ENCODE data around the gene GPRIN1.

GPRIN1 gene

DNA sequence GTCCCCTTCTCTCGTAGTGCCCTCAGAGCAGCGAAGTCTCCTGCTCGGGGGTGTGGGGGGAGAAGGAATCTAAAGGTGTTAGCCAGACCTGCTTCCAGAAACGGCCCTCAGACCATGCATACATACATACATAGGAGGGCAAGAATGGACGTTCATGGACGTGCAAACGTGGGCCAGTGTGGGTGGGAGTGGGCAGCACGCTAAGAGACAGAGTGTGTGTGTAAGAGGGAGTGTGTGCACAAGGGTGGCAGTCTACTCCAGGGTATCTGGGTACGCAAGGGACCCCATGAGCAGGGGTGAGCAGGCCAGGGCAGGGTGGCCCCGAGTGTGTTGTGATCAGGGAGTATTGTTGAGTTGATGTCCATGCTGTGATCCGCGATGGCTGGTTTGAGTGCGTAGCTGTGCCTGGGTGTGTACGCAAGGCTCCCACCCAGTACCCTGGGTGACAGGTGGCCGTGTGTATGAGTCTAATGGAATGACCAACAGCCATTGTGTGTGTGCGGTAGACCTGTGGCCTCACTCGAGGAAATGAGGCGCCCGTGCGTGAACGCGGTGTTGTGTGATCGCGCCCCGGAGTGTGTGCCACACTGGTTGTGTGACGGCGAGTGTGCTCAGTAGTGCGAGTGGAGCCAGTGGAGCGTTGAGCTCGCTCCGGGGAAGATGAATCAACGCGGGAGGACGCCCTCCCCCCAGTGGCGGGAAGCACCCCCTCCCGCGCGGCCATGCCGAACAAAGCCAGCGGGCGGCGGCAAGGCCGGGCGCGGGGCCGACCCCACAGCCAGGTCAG is 826 bp downstream of the GPRIN1 start:
- H3K36me3 ChIP-seq (ENCODE audit: control insufficient read depth in 2 of 2, insufficient read depth in 1 of 2, low read length in 2 of 2): no peaks in the 10 kb centered on the region
- no peaks in the 10 kb centered on the region for H3K9me3 ChIP-seq (ENCODE audit: control insufficient read depth, insufficient read depth, low read depth, low read length)
- peaks cover 6% of the 10 kb centered on the region; the same call in 1 of the 2 replicates for H3K4me1 ChIP-seq (ENCODE audit: control insufficient read depth, insufficient read depth, low read length)
- POLR2A ChIA-PET: no interaction called here
- no peak overlapping the region for H3K27ac ChIP-seq (ENCODE audit: extremely low read depth, low read depth, low read length)
- CTCF ChIA-PET: interaction anchor here (0.6 kb wide), 1 partner anchor 34 kb away, joined by 3 read pairs; no protein-coding TSS in a partner anchor
- H3K4me3 ChIP-seq (ENCODE audit: low read depth, low read length): peak overlapping the region; percentile 45
- TF ChIP-seq, protein P1, sequence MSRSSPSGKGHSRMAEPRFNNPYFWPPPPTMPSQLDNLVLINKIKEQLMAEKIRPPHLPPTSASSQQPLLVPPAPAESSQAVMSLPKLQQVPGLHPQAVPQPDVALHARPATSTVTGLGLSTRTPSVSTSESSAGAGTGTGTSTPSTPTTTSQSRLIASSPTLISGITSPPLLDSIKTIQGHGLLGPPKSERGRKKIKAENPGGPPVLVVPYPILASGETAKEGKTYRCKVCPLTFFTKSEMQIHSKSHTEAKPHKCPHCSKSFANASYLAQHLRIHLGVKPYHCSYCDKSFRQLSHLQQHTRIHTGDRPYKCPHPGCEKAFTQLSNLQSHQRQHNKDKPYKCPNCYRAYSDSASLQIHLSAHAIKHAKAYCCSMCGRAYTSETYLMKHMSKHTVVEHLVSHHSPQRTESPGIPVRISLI (tag by site-specific recombination; IDR thresholded peaks at IDR 0.05): no peak
- TF ChIP-seq ZNF600 (tag by site-specific recombination; IDR thresholded peaks at IDR 0.05) (peak; percentile 69), ZNF654 (tag by site-specific recombination; IDR thresholded peaks at IDR 0.05; ENCODE audit: low read depth) (no peak), REPIN1 (tag by site-specific recombination; IDR thresholded peaks at IDR 0.05; ENCODE audit: low read depth) (peak; percentile 36; the same call in 1 of the 2 replicates), ZNF292 (tag by site-specific recombination; IDR thresholded peaks at IDR 0.05; ENCODE audit: borderline replicate concordance, low read depth) (no peak), ZBTB7A (tag by site-specific recombination; IDR thresholded peaks at IDR 0.05; ENCODE audit: low read depth) (no peak), SCRT2 (tag by site-specific recombination; IDR thresholded peaks at IDR 0.05) (peak; percentile 86), SP3 (tag by site-specific recombination; IDR thresholded peaks at IDR 0.05) (0 out of 2 replicates have a peak, but pooled peaks have one; percentile 34), GLIS2 (tag by site-specific recombination; IDR thresholded peaks at IDR 0.05) (peak; percentile 81), ZNF76 (tag by site-specific recombination; IDR thresholded peaks at IDR 0.05; ENCODE audit: borderline replicate concordance, low read depth) (no peak), SP7 (tag by site-specific recombination; IDR thresholded peaks at IDR 0.05) (peak; percentile 42), ZNF354C (tag by site-specific recombination; IDR thresholded peaks at IDR 0.05; ENCODE audit: borderline replicate concordance, low read depth) (no peak), ZBTB20 (tag by site-specific recombination; IDR thresholded peaks at IDR 0.05) (peak; percentile 64), ZNF629 (tag by site-specific recombination; IDR thresholded peaks at IDR 0.05) (no peak), KLF16 (tag by site-specific recombination; IDR thresholded peaks at IDR 0.05) (no peak), ZNF544 (tag by site-specific recombination; IDR thresholded peaks at IDR 0.05) (no peak), SP2 (tag by site-specific recombination; IDR thresholded peaks at IDR 0.05) (0 out of 2 replicates have a peak, but pooled peaks have one; percentile 16)
- TF ChIP-seq, protein P2, sequence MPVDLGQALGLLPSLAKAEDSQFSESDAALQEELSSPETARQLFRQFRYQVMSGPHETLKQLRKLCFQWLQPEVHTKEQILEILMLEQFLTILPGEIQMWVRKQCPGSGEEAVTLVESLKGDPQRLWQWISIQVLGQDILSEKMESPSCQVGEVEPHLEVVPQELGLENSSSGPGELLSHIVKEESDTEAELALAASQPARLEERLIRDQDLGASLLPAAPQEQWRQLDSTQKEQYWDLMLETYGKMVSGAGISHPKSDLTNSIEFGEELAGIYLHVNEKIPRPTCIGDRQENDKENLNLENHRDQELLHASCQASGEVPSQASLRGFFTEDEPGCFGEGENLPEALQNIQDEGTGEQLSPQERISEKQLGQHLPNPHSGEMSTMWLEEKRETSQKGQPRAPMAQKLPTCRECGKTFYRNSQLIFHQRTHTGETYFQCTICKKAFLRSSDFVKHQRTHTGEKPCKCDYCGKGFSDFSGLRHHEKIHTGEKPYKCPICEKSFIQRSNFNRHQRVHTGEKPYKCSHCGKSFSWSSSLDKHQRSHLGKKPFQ (tag by site-specific recombination; IDR thresholded peaks at IDR 0.05): peak; percentile 36; the same call in 1 of the 2 replicates
- TF ChIP-seq, protein P3, sequence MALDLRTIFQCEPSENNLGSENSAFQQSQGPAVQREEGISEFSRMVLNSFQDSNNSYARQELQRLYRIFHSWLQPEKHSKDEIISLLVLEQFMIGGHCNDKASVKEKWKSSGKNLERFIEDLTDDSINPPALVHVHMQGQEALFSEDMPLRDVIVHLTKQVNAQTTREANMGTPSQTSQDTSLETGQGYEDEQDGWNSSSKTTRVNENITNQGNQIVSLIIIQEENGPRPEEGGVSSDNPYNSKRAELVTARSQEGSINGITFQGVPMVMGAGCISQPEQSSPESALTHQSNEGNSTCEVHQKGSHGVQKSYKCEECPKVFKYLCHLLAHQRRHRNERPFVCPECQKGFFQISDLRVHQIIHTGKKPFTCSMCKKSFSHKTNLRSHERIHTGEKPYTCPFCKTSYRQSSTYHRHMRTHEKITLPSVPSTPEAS (tag by site-specific recombination; IDR thresholded peaks at IDR 0.05): 0 out of 2 replicates have a peak, but pooled peaks have one; percentile 27
- TF ChIP-seq, protein P4, sequence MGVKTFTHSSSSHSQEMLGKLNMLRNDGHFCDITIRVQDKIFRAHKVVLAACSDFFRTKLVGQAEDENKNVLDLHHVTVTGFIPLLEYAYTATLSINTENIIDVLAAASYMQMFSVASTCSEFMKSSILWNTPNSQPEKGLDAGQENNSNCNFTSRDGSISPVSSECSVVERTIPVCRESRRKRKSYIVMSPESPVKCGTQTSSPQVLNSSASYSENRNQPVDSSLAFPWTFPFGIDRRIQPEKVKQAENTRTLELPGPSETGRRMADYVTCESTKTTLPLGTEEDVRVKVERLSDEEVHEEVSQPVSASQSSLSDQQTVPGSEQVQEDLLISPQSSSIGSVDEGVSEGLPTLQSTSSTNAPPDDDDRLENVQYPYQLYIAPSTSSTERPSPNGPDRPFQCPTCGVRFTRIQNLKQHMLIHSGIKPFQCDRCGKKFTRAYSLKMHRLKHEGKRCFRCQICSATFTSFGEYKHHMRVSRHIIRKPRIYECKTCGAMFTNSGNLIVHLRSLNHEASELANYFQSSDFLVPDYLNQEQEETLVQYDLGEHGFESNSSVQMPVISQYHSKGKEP (tag by site-specific recombination; IDR thresholded peaks at IDR 0.05): no peak
- TF ChIP-seq, protein P5, sequence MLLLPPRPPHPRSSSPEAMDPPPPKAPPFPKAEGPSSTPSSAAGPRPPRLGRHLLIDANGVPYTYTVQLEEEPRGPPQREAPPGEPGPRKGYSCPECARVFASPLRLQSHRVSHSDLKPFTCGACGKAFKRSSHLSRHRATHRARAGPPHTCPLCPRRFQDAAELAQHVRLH (tag by site-specific recombination; IDR thresholded peaks at IDR 0.05): no peak
- TF ChIP-seq, protein P6, sequence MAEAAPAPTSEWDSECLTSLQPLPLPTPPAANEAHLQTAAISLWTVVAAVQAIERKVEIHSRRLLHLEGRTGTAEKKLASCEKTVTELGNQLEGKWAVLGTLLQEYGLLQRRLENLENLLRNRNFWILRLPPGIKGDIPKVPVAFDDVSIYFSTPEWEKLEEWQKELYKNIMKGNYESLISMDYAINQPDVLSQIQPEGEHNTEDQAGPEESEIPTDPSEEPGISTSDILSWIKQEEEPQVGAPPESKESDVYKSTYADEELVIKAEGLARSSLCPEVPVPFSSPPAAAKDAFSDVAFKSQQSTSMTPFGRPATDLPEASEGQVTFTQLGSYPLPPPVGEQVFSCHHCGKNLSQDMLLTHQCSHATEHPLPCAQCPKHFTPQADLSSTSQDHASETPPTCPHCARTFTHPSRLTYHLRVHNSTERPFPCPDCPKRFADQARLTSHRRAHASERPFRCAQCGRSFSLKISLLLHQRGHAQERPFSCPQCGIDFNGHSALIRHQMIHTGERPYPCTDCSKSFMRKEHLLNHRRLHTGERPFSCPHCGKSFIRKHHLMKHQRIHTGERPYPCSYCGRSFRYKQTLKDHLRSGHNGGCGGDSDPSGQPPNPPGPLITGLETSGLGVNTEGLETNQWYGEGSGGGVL (tag by site-specific recombination; IDR thresholded peaks at IDR 0.05): peak; percentile 43; the same call in 1 of the 2 replicates
- TF ChIP-seq, protein P7, sequence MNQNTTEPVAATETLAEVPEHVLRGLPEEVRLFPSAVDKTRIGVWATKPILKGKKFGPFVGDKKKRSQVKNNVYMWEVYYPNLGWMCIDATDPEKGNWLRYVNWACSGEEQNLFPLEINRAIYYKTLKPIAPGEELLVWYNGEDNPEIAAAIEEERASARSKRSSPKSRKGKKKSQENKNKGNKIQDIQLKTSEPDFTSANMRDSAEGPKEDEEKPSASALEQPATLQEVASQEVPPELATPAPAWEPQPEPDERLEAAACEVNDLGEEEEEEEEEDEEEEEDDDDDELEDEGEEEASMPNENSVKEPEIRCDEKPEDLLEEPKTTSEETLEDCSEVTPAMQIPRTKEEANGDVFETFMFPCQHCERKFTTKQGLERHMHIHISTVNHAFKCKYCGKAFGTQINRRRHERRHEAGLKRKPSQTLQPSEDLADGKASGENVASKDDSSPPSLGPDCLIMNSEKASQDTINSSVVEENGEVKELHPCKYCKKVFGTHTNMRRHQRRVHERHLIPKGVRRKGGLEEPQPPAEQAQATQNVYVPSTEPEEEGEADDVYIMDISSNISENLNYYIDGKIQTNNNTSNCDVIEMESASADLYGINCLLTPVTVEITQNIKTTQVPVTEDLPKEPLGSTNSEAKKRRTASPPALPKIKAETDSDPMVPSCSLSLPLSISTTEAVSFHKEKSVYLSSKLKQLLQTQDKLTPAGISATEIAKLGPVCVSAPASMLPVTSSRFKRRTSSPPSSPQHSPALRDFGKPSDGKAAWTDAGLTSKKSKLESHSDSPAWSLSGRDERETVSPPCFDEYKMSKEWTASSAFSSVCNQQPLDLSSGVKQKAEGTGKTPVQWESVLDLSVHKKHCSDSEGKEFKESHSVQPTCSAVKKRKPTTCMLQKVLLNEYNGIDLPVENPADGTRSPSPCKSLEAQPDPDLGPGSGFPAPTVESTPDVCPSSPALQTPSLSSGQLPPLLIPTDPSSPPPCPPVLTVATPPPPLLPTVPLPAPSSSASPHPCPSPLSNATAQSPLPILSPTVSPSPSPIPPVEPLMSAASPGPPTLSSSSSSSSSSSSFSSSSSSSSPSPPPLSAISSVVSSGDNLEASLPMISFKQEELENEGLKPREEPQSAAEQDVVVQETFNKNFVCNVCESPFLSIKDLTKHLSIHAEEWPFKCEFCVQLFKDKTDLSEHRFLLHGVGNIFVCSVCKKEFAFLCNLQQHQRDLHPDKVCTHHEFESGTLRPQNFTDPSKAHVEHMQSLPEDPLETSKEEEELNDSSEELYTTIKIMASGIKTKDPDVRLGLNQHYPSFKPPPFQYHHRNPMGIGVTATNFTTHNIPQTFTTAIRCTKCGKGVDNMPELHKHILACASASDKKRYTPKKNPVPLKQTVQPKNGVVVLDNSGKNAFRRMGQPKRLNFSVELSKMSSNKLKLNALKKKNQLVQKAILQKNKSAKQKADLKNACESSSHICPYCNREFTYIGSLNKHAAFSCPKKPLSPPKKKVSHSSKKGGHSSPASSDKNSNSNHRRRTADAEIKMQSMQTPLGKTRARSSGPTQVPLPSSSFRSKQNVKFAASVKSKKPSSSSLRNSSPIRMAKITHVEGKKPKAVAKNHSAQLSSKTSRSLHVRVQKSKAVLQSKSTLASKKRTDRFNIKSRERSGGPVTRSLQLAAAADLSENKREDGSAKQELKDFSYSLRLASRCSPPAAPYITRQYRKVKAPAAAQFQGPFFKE (tag by site-specific recombination; IDR thresholded peaks at IDR 0.05; ENCODE audit: borderline replicate concordance): no peak
